Ecto neural progenitor cell (in vitro differentiated cells): ENCODE measurements around the gene SFXN3.
A peak's percentile ranks its signal among the peaks of the same experiment; 100 is the strongest.

Source experiments
- DNase-seq: peaks from one replicate; pipeline ENCODE4 v3.0.0-alpha.2; 2018; ENCODE audit warnings: low spot score

SFXN3 gene

GRCh38 chr10:101000127-101000914 lies 30.7 kb upstream of the SFXN3 start:
- no peak for DNase-seq

GRCh38 chr10:101000915-101001658 lies 29.9 kb upstream of the SFXN3 start:
- no peak for DNase-seq

GRCh38 chr10:101001659-101002035 lies 29.4 kb upstream of the SFXN3 start:
- DNase-seq, result no peak

- no peak for DNase-seq
Observed at GRCh38 chr10:101002456-101002855, 28.6 kb upstream of the SFXN3 start.

- no peak for DNase-seq
Observed at GRCh38 chr10:101003639-101004206, 27.3 kb upstream of the SFXN3 start.

- DNase-seq, result no peak
Observed at GRCh38 chr10:101005361-101005760, 25.7 kb upstream of the SFXN3 start.

- no peak for DNase-seq
Observed at GRCh38 chr10:101005869-101006567, 25.0 kb upstream of the SFXN3 start.

- no peak for DNase-seq
Observed at GRCh38 chr10:101006593-101007098, 24.4 kb upstream of the SFXN3 start.

- DNase-seq, result no peak
Observed at GRCh38 chr10:101007099-101007711, 23.8 kb upstream of the SFXN3 start.

- no peak for DNase-seq
Observed at GRCh38 chr10:101007915-101008822, 22.9 kb upstream of the SFXN3 start.

- DNase-seq, result no peak
Observed at GRCh38 chr10:101008823-101009423, 22.1 kb upstream of the SFXN3 start.

- no peak for DNase-seq
Observed at GRCh38 chr10:101010329-101010728, 20.7 kb upstream of the SFXN3 start.

GRCh38 chr10:101011517-101012423 lies 19.3 kb upstream of the SFXN3 start:
- DNase-seq, result no peak

GRCh38 chr10:101012525-101013364 lies 18.3 kb upstream of the SFXN3 start:
- DNase-seq, result peak; percentile 85

- DNase-seq, result no peak
Observed at GRCh38 chr10:101013365-101013825, 17.6 kb upstream of the SFXN3 start.

GRCh38 chr10:101014230-101014884 lies 16.7 kb upstream of the SFXN3 start:
- peak; percentile 89 for DNase-seq

GRCh38 chr10:101014966-101015581 lies 16.0 kb upstream of the SFXN3 start:
- DNase-seq, result no peak
